Upper lobe of left lung (tissue), 6 donors: ENCODE measurements around the gene CA10. TPM values are rescaled to one million over a fixed set of nuclear protein-coding genes. Genes with fewer than 3 reads are reported as not detected.

Source experiments
- ATAC-seq, 2 donors: fragments of 200-7000 bp; cut with Tn5 transposase; one replicate each; pipeline ENCODE4 v1.9.1; 2022; ENCODE audit warnings: mild to moderate bottlenecking in 2 of 2, moderate library complexity in 2 of 2; ENCODE audit not compliant: low FRiP score in 2 of 2
- DNase-seq, 2 donors: peaks; one replicate each; pipeline ENCODE4 v3.0.0-alpha.2; 2019 to 2020
- H3K27ac ChIP-seq, 4 donors: fragments of 200-600 bp; sonication (generic); one replicate each; pipeline ENCODE4 v1.5.1; 2016 to 2019
- H3K27me3 ChIP-seq, 4 donors: fragments of 200-600 bp; sonication (generic); one replicate each; pipeline ENCODE4 v1.5.1; 2017 to 2019
- H3K36me3 ChIP-seq, 4 donors: fragments of 200-600 bp; sonication (generic); one replicate each; pipeline ENCODE4 v1.5.1; 2016 to 2019
- H3K4me1 ChIP-seq, 4 donors: fragments of 200-600 bp; sonication (generic); one replicate each; pipeline ENCODE4 v1.5.1; 2018 to 2019
- H3K4me3 ChIP-seq, 4 donors: fragments of 200-600 bp; sonication (generic); one replicate each; pipeline ENCODE4 v1.5.1; 2017 to 2019; ENCODE audit warnings: mild to moderate bottlenecking in 2 of 4, moderate library complexity in 1 of 4
- H3K9me3 ChIP-seq, 4 donors: fragments of 200-600 bp; sonication (generic); one replicate each; pipeline ENCODE4 v1.5.1; 2018 to 2019
- EP300 ChIP-seq, 4 donors: sonication (generic); formaldehyde crosslinking; IDR thresholded peaks; one replicate each; pipeline ENCODE4 v1.5.1; 2017; ENCODE audit warnings: antibody characterized with exemption in 4 of 4, control low read depth in 2 of 4
- POLR2A ChIP-seq, 4 donors: fragments of 450-650 bp; IDR thresholded peaks; one replicate each; pipeline ENCODE4 v1.5.1; 2016 to 2017; ENCODE audit warnings: antibody characterized with exemption in 4 of 4, mild to moderate bottlenecking in 2 of 4
- POLR2AphosphoS5 ChIP-seq, 2 donors: sonication (generic); formaldehyde crosslinking; IDR thresholded peaks; one replicate each; pipeline ENCODE4 v1.5.1; 2017; ENCODE audit warnings: antibody characterized with exemption in 2 of 2
- WGBS, 2 donors: methylation state at CpG; one replicate each; pipeline ENCODE4 v1.1.5; 2017 to 2018; 5-methylcytosine and 5-hydroxymethylcytosine counted together
- total RNA-seq, 6 donors: library from RNA; depleted of rRNA in 4 of 6; stranded (reverse); fragments of >200 nt in 4 of 6; gene quantifications; one replicate each; pipeline versions ENCODE4 v1.1.0 to v1.2.1, GENCODE V29; 2016 to 2021
- TF ChIP-seq, protein P1 (sequence below), 6 experiments: fragments of 450-650 bp in 4 of 6; fragments of 200-600 bp in 2 of 6; sonication (generic) in 2 of 6; IDR thresholded peaks; one replicate each; pipeline ENCODE4 v1.5.1; 2016 to 2019; ENCODE audit warnings: antibody characterized with exemption in 6 of 6
- donor health status: DM: no; HTN: no; CAD: no; lungs with moderate emphysema.
- donor health status: DM: no; HTN: yes; CAD: no; lungs with severe emphysema.

CA10 gene
- total RNA-seq, 6 donors from 2014 or later = 0.10 TPM; not detected in 5

GRCh38 chr17:52030052-52030451, 128.5 kb downstream of the CA10 start:
- no peaks in the 10 kb centered on the region for H3K36me3 ChIP-seq
- H3K9me3 ChIP-seq = no peaks in the 10 kb centered on the region
- no peaks in the 10 kb centered on the region for H3K4me1 ChIP-seq
- TF ChIP-seq, protein P1, sequence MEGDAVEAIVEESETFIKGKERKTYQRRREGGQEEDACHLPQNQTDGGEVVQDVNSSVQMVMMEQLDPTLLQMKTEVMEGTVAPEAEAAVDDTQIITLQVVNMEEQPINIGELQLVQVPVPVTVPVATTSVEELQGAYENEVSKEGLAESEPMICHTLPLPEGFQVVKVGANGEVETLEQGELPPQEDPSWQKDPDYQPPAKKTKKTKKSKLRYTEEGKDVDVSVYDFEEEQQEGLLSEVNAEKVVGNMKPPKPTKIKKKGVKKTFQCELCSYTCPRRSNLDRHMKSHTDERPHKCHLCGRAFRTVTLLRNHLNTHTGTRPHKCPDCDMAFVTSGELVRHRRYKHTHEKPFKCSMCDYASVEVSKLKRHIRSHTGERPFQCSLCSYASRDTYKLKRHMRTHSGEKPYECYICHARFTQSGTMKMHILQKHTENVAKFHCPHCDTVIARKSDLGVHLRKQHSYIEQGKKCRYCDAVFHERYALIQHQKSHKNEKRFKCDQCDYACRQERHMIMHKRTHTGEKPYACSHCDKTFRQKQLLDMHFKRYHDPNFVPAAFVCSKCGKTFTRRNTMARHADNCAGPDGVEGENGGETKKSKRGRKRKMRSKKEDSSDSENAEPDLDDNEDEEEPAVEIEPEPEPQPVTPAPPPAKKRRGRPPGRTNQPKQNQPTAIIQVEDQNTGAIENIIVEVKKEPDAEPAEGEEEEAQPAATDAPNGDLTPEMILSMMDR (IDR thresholded peaks at IDR 0.05) = no peak
- no peak for TF ChIP-seq POLR2AphosphoS5 (IDR thresholded peaks at IDR 0.05)
- no peak for TF ChIP-seq EP300 (IDR thresholded peaks at IDR 0.05)
- TF ChIP-seq POLR2A (IDR thresholded peaks at IDR 0.05) = no peak
- H3K27me3 ChIP-seq = no peaks in the 10 kb centered on the region
- 46 to 53% methylated on average over 3 of the region's 3 CpGs for WGBS, 2 donors
- no peak for DNase-seq
- ATAC-seq = no peak
- H3K27ac ChIP-seq = no peak overlapping the region
- H3K4me3 ChIP-seq = no peak overlapping the region

DNA sequence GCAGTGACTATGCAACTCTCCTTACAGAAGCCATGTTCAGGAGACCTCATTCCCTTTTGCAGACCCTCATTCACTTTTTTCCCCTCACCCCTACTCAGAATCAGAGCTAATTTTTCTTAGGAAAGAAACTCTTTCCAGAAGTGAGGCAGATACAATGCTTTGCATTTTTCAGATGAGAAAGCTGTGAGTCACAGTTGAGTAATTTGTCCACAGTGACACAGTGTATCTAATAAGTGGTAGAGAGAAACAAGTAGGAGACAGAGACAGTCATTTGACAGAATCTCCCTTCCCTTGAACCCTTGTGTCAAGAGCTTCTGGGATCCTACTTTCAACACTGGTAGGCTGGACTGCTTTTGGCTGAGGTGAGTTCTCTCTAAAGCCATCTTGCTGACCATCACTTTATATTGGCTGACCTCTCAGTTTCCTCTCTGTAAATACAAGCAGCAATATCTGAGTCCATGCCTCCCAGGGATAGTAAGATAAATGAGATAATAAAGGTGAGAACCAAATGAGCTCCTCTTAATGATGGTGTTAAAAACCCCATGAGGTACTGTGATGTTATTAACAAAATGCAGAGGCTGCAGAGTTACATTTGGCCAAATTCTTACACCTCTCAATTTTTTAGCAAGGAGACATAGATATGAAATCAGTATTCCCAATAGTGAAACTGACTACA, 130.8 kb downstream of the CA10 start:
- no peak overlapping the region for H3K4me3 ChIP-seq
- no peaks in the 10 kb centered on the region for H3K36me3 ChIP-seq
- no peaks in the 10 kb centered on the region for H3K4me1 ChIP-seq
- H3K27ac ChIP-seq = no peak overlapping the region
- TF ChIP-seq, protein P1 (IDR thresholded peaks at IDR 0.05) = no peak
- TF ChIP-seq POLR2AphosphoS5 (IDR thresholded peaks at IDR 0.05) (no peak), POLR2A (IDR thresholded peaks at IDR 0.05) (no peak), EP300 (IDR thresholded peaks at IDR 0.05) (no peak)
- H3K27me3 ChIP-seq = no peaks in the 10 kb centered on the region
- no peaks in the 10 kb centered on the region for H3K9me3 ChIP-seq
- no peak for ATAC-seq
- DNase-seq = no peak

- WGBS, 2 donors = 88% methylated on average over 2 of the region's 2 CpGs
- ATAC-seq = no peak
- TF ChIP-seq, protein P1 (IDR thresholded peaks at IDR 0.05) = no peak
- TF ChIP-seq POLR2AphosphoS5 (IDR thresholded peaks at IDR 0.05) (no peak), POLR2A (IDR thresholded peaks at IDR 0.05) (no peak), EP300 (IDR thresholded peaks at IDR 0.05) (no peak)
Measured at GRCh38 chr17:52027081-52027480, 131.4 kb downstream of the CA10 start.

GRCh38 chr17:52026075-52026474, 132.4 kb downstream of the CA10 start:
- ATAC-seq = no peak
- Histone ChIP-seq H3K27me3 (no peaks in the 10 kb centered on the region), H3K36me3 (no peaks in the 10 kb centered on the region), H3K4me3 (no peak overlapping the region), H3K27ac (no peak overlapping the region), H3K9me3 (no peaks in the 10 kb centered on the region), H3K4me1 (no peaks in the 10 kb centered on the region)
- WGBS, 2 donors = 57 to 69% methylated on average over 2 of the region's 2 CpGs
- DNase-seq = no peak
- TF ChIP-seq POLR2A (IDR thresholded peaks at IDR 0.05) (no peak), EP300 (IDR thresholded peaks at IDR 0.05) (no peak), POLR2AphosphoS5 (IDR thresholded peaks at IDR 0.05) (no peak)

More at GRCh38 chr17:52027081-52027480, 131.4 kb downstream of the CA10 start:
- no peaks in the 10 kb centered on the region for H3K9me3 ChIP-seq
- no peak overlapping the region for H3K27ac ChIP-seq
- no peaks in the 10 kb centered on the region for H3K4me1 ChIP-seq
- DNase-seq = no peak
- H3K27me3 ChIP-seq = no peaks in the 10 kb centered on the region
- no peaks in the 10 kb centered on the region for H3K36me3 ChIP-seq
- H3K4me3 ChIP-seq = no peak overlapping the region

GRCh38 chr17:52025236-52025635, 133.3 kb downstream of the CA10 start:
- no peak for DNase-seq
- H3K36me3 ChIP-seq = no peaks in the 10 kb centered on the region

More at GRCh38 chr17:52025236-52025635, 133.3 kb downstream of the CA10 start:
- no peak for ATAC-seq
- Histone ChIP-seq H3K4me3 (no peak overlapping the region), H3K4me1 (no peaks in the 10 kb centered on the region), H3K27ac (no peak overlapping the region), H3K9me3 (no peaks in the 10 kb centered on the region), H3K27me3 (no peaks in the 10 kb centered on the region)
- TF ChIP-seq, protein P1 (IDR thresholded peaks at IDR 0.05) = no peak
